Measurements from ENCODE around the gene DGKK. TPM values are rescaled to one million over a fixed set of nuclear protein-coding genes. Genes with fewer than 3 reads are reported as not detected.
"Not testable (repeated sequence)": the region's sequence is repeated elsewhere in the genome, so short reads cannot be mapped to it uniquely, and the experiment has no call there.

The DGKK gene
- total and polyA plus RNA-seq, 2 donors, result 0.08 to 0.53 TPM

- WGBS, result 27% methylated on average over 2 of the region's 2 CpGs
- no peaks in the 10 kb centered on the region for H3K36me3 ChIP-seq (ENCODE audit: insufficient read depth)
- H3K4me3 ChIP-seq (ENCODE audit: low read depth, low read length), result no peak overlapping the region
- no peak overlapping the region for H3K27ac ChIP-seq (ENCODE audit: low read depth)
- H3K4me1 ChIP-seq (ENCODE audit: insufficient read depth), result no peaks in the 10 kb centered on the region
- DNase-seq (ENCODE audit: extremely low spot score), result no peak
These were observed 76.7 kb downstream of the DGKK start for GRCh38 chrX:50393902-50394301.

GRCh38 chrX:50386520-50386919 is 84.1 kb downstream of the DGKK start:
- Histone ChIP-seq H3K4me1 (ENCODE audit: insufficient read depth) (no peaks in the 10 kb centered on the region), H3K4me3 (ENCODE audit: low read depth, low read length) (no peak overlapping the region), H3K27ac (ENCODE audit: low read depth) (no peak overlapping the region), H3K36me3 (ENCODE audit: insufficient read depth) (no peaks in the 10 kb centered on the region)
- DNase-seq (ENCODE audit: extremely low spot score), result no peak
- 82% methylated on average over 2 of the region's 2 CpGs for WGBS

- no peaks in the 10 kb centered on the region for H3K36me3 ChIP-seq (ENCODE audit: insufficient read depth)
- H3K4me3 ChIP-seq (ENCODE audit: low read depth, low read length), result no peak overlapping the region
- H3K4me1 ChIP-seq (ENCODE audit: insufficient read depth), result no peaks in the 10 kb centered on the region
- no peak for DNase-seq (ENCODE audit: extremely low spot score)
- no peak overlapping the region for H3K27ac ChIP-seq (ENCODE audit: low read depth)
- 90% methylated on average over 5 of the region's 5 CpGs for WGBS
These were observed 88.8 kb downstream of the DGKK start for GRCh38 chrX:50381729-50382415.

- 81% methylated on average over 9 of the region's 9 CpGs for WGBS
- H3K36me3 ChIP-seq (ENCODE audit: insufficient read depth), result no peaks in the 10 kb centered on the region
- no peak overlapping the region for H3K27ac ChIP-seq (ENCODE audit: low read depth)
- H3K4me1 ChIP-seq (ENCODE audit: insufficient read depth), result no peaks in the 10 kb centered on the region
- DNase-seq (ENCODE audit: extremely low spot score), result no peak
- H3K4me3 ChIP-seq (ENCODE audit: low read depth, low read length), result no peak overlapping the region
These were observed 95.0 kb downstream of the DGKK start for GRCh38 chrX:50375481-50376267.

GRCh38 chrX:50372966-50373365 is 97.7 kb downstream of the DGKK start:
- H3K27ac ChIP-seq (ENCODE audit: low read depth), result no peak overlapping the region
- 75% methylated on average over 4 of the region's 4 CpGs for WGBS
- no peak overlapping the region for H3K4me3 ChIP-seq (ENCODE audit: low read depth, low read length)
- no peak for DNase-seq (ENCODE audit: extremely low spot score)
- H3K36me3 ChIP-seq (ENCODE audit: insufficient read depth), result no peaks in the 10 kb centered on the region
- no peaks in the 10 kb centered on the region for H3K4me1 ChIP-seq (ENCODE audit: insufficient read depth)

GRCh38 chrX:50343917-50344316 is 126.7 kb downstream of the DGKK start:
- DNase-seq (ENCODE audit: extremely low spot score), result no peak
- no peak overlapping the region for H3K27ac ChIP-seq (ENCODE audit: low read depth)
- H3K4me1 ChIP-seq (ENCODE audit: insufficient read depth), result no peaks in the 10 kb centered on the region
- H3K36me3 ChIP-seq (ENCODE audit: insufficient read depth), result no peaks in the 10 kb centered on the region
- no peak overlapping the region for H3K4me3 ChIP-seq (ENCODE audit: low read depth, low read length)

- Histone ChIP-seq H3K4me3 (ENCODE audit: low read depth, low read length) (no peak overlapping the region), H3K27ac (ENCODE audit: low read depth) (no peak overlapping the region), H3K4me1 (ENCODE audit: insufficient read depth) (no peaks in the 10 kb centered on the region), H3K36me3 (ENCODE audit: insufficient read depth) (no peaks in the 10 kb centered on the region)
- DNase-seq (ENCODE audit: extremely low spot score), result no peak
- 84% methylated on average over 6 of the region's 6 CpGs for WGBS
These were observed 137.3 kb downstream of the DGKK start for GRCh38 chrX:50333308-50333707.

- not testable (repeated sequence) for H3K4me3 ChIP-seq (ENCODE audit: low read depth, low read length); H3K4me1 ChIP-seq (ENCODE audit: insufficient read depth); H3K27ac ChIP-seq (ENCODE audit: low read depth); DNase-seq (ENCODE audit: extremely low spot score); H3K36me3 ChIP-seq (ENCODE audit: insufficient read depth)
- 35% methylated on average over 5 of the region's 5 CpGs for WGBS
These were observed 138.0 kb downstream of the DGKK start for GRCh38 chrX:50332668-50333067.

- 77% methylated on average over 2 of the region's 2 CpGs for WGBS
- H3K27ac ChIP-seq (ENCODE audit: low read depth), result no peak overlapping the region
- H3K4me1 ChIP-seq (ENCODE audit: insufficient read depth), result no peaks in the 10 kb centered on the region
These were observed 143.4 kb downstream of the DGKK start for GRCh38 chrX:50327235-50327634.

More at GRCh38 chrX:50327235-50327634, 143.4 kb downstream of the DGKK start:
- no peak overlapping the region for H3K4me3 ChIP-seq (ENCODE audit: low read depth, low read length)
- no peaks in the 10 kb centered on the region for H3K36me3 ChIP-seq (ENCODE audit: insufficient read depth)
- no peak for DNase-seq (ENCODE audit: extremely low spot score)
